ENCODE measurements around the gene ARHGAP12.

- TF ChIP-seq CTCF (IDR thresholded peaks at IDR 0.05) (no peak), EZH2 (IDR thresholded peaks at IDR 0.05) (no peak)
Observed at GRCh38 chr10:31768467-31768866, 160.2 kb downstream of the ARHGAP12 start.

All from neural progenitor cell (in vitro differentiated cells).